Measurements from ENCODE around the gene TNS1.

The TNS1 gene

DNA sequence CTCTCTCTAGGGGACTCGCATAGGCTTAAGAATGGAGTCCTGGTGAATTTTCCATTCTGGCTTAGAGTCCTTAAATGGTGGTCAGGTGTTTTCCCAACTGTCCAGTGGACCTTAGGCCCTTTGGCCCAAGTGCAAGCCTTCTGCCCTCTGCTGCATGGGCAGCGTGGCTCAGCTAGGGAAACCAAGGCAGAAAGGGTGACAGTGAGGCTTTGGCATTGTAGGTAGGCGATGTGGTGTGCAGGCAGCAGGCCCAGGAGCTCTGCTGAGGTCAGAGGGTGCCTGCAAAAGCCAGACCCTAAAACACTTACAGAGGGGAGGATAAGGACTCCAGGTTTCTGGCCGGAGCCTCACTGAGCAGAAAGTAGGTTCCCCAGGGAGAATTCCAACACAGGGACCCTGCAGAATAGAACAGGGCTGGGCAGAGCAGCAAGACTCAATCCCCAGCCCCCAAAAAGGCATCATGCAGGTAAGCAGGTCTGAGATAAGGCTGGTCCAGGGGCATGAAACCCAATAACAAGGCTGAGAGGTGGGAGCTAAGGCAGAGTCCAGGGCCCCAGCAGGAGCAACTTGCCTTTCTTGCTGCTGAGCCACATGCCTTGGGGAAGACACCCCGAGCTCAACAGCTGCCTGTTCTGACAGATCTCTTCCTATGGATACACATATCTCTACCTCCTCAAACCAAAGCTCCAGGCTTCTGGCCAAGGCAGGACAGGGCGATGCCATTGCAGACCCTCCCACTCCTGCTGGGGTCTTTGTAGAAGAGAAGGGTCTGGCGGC is 199.7 kb downstream of the TNS1 start:
- Histone ChIP-seq H3K27me3 (ENCODE audit: control insufficient read depth, insufficient read depth, low read length) (no peaks in the 10 kb centered on the region), H3K9ac (ENCODE audit: low read depth, low read length) (no peak overlapping the region), H3K4me1 (ENCODE audit: control insufficient read depth, insufficient read depth, low read length) (no peaks in the 10 kb centered on the region), H3K4me3 (ENCODE audit: low read depth, low read length) (no peak overlapping the region), H3K9me3 (ENCODE audit: control insufficient read depth, insufficient read depth, low read length) (no peaks in the 10 kb centered on the region), H3K36me3 (ENCODE audit: control insufficient read depth, insufficient read depth, low read length) (no peaks in the 10 kb centered on the region)

GRCh38 chr2:217802266-217802665 is 200.5 kb downstream of the TNS1 start:
- Histone ChIP-seq H3K9me3 (ENCODE audit: control insufficient read depth, insufficient read depth, low read length) (no peaks in the 10 kb centered on the region), H3K9ac (ENCODE audit: low read depth, low read length) (no peak overlapping the region), H3K36me3 (ENCODE audit: control insufficient read depth, insufficient read depth, low read length) (no peaks in the 10 kb centered on the region), H3K4me3 (ENCODE audit: low read depth, low read length) (no peak overlapping the region), H3K4me1 (ENCODE audit: control insufficient read depth, insufficient read depth, low read length) (no peaks in the 10 kb centered on the region), H3K27me3 (ENCODE audit: control insufficient read depth, insufficient read depth, low read length) (no peaks in the 10 kb centered on the region)

- Histone ChIP-seq H3K36me3 (ENCODE audit: control insufficient read depth, insufficient read depth, low read length) (no peaks in the 10 kb centered on the region), H3K4me3 (ENCODE audit: low read depth, low read length) (no peak overlapping the region), H3K9ac (ENCODE audit: low read depth, low read length) (no peak overlapping the region), H3K4me1 (ENCODE audit: control insufficient read depth, insufficient read depth, low read length) (no peaks in the 10 kb centered on the region), H3K9me3 (ENCODE audit: control insufficient read depth, insufficient read depth, low read length) (no peaks in the 10 kb centered on the region), H3K27me3 (ENCODE audit: control insufficient read depth, insufficient read depth, low read length) (no peaks in the 10 kb centered on the region)
Measured at GRCh38 chr2:217801711-217802110, 201.1 kb downstream of the TNS1 start.

DNA sequence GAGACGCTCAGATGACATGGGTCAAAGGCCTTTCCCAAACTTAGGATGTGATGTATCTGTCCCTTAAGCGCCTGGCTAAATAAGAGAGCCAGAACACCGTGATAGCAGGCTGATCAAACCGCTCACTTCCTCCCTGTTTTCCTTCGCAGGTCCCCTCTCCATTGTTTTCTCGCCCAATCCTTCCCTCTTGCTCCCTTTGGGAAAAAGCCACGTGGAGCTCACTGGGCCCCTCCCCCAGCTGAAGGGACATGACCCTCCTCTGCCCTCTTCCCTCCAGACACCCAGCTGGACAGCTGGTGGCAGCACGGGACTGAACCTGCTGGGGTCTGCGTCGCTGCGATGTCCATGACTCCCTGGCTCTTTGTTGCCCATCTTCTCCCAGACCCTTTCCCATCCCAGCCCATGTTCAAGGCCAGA is 201.7 kb downstream of the TNS1 start:
- Histone ChIP-seq H3K9ac (ENCODE audit: low read depth, low read length) (no peak overlapping the region), H3K4me3 (ENCODE audit: low read depth, low read length) (no peak overlapping the region), H3K27me3 (ENCODE audit: control insufficient read depth, insufficient read depth, low read length) (no peaks in the 10 kb centered on the region), H3K36me3 (ENCODE audit: control insufficient read depth, insufficient read depth, low read length) (no peaks in the 10 kb centered on the region), H3K4me1 (ENCODE audit: control insufficient read depth, insufficient read depth, low read length) (no peaks in the 10 kb centered on the region), H3K9me3 (ENCODE audit: control insufficient read depth, insufficient read depth, low read length) (no peaks in the 10 kb centered on the region)

DNA sequence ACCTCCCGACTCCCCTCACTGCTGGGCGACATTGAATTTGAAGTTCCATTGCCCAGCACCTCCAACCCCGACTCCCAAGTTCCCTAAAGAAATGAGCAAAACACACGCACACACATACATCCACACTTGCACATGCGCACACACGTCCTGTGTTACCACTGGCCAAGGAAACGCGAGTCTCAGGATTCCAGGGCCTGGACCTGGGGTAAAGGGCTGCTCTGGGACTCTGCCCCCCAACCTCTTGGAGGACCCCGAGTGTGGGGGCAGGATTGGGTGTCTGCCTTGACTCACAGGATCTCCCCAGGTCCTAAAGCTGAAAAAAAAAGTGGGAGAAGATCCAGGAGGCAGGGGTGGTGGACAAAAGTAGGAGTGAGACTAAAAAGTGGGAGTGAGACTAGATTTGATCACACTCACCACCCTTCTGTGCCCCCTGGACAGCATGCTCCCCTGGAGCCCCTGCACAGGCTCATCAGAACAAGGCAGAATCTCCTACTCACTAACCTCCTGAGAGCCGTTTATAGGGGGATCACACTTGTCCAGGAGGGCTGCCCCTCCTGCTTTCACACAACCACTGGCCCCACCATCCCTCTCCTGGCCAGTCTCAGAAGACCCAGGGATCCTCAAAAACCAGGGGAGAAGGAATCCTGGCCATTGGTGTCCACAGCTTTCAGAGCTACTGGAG is 202.2 kb downstream of the TNS1 start:
- no peak overlapping the region for H3K9ac ChIP-seq (ENCODE audit: low read depth, low read length)
- no peaks in the 10 kb centered on the region for H3K36me3 ChIP-seq (ENCODE audit: control insufficient read depth, insufficient read depth, low read length)
- no peak overlapping the region for H3K4me3 ChIP-seq (ENCODE audit: low read depth, low read length)
- H3K4me1 ChIP-seq (ENCODE audit: control insufficient read depth, insufficient read depth, low read length) = no peaks in the 10 kb centered on the region
- no peaks in the 10 kb centered on the region for H3K9me3 ChIP-seq (ENCODE audit: control insufficient read depth, insufficient read depth, low read length)
- no peaks in the 10 kb centered on the region for H3K27me3 ChIP-seq (ENCODE audit: control insufficient read depth, insufficient read depth, low read length)

- Histone ChIP-seq H3K36me3 (ENCODE audit: control insufficient read depth, insufficient read depth, low read length) (no peaks in the 10 kb centered on the region), H3K9me3 (ENCODE audit: control insufficient read depth, insufficient read depth, low read length) (no peaks in the 10 kb centered on the region), H3K4me3 (ENCODE audit: low read depth, low read length) (no peak overlapping the region), H3K9ac (ENCODE audit: low read depth, low read length) (no peak overlapping the region), H3K27me3 (ENCODE audit: control insufficient read depth, insufficient read depth, low read length) (no peaks in the 10 kb centered on the region), H3K4me1 (ENCODE audit: control insufficient read depth, insufficient read depth, low read length) (no peaks in the 10 kb centered on the region)
Measured at GRCh38 chr2:217799563-217800432, 203.0 kb downstream of the TNS1 start.

DNA sequence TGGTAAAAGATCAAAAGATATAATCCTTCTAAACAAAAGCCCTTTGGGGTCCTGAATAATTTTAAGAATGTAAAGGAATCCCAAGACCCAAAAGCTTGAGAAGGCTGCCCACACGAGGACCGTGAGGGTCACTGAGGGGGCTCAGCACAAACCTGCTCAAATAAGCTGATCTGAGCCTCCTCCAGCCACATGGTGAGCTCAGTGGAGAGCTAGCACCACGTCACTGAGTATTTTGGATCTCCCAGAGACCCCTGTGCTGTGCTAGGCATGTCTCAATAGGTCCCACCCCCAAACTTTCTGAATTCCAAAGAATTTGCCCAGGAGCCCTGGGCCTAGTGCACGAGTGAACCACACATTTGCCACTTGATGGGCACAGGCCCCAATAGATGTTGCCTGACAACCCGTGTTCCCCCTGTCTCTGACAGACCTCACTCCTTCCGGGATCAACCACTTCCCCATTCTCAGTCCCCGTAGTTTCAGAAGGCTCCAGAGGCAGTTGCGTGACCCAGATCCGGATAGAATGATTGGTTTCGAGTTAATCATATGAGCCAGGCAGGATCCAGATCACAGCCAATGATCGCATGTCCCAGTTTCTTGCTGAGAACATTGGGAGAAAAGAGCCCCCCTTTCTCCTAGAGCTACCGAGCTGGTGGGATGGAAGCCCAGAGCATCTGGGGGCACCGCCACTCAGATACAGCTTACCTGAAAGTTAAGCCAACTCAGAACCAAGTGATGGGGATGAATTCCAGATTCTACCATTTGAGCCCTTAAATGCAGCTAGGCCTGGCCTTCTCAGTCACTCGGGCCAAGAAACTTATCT is 203.8 kb downstream of the TNS1 start:
- Histone ChIP-seq H3K4me1 (ENCODE audit: control insufficient read depth, insufficient read depth, low read length) (no peaks in the 10 kb centered on the region), H3K27me3 (ENCODE audit: control insufficient read depth, insufficient read depth, low read length) (no peaks in the 10 kb centered on the region), H3K4me3 (ENCODE audit: low read depth, low read length) (no peak overlapping the region), H3K9ac (ENCODE audit: low read depth, low read length) (no peak overlapping the region), H3K9me3 (ENCODE audit: control insufficient read depth, insufficient read depth, low read length) (no peaks in the 10 kb centered on the region), H3K36me3 (ENCODE audit: control insufficient read depth, insufficient read depth, low read length) (no peaks in the 10 kb centered on the region)

DNA sequence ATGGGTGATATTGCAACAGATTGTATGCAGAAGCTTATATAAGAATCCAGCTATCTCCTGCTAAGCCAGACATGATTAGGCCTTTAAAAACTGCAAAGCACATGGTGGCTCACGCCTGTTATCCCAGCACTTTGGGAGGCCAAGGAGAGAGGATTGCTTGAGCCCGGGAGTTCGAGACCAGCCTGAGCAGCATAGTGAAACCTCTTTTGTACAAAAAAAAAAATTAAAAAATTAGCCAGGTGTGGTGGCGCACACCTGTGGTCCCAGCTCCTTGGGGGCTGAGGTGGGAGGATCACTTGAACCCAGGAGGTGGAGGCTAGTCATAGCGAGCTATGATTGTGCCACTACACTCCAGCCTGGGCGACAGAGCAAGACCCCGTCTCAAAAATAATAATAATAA is 204.6 kb downstream of the TNS1 start:
- no peak overlapping the region for H3K4me3 ChIP-seq (ENCODE audit: low read depth, low read length)
- H3K36me3 ChIP-seq (ENCODE audit: control insufficient read depth, insufficient read depth, low read length) = no peaks in the 10 kb centered on the region

GRCh38 chr2:217797661-217798069 is 205.1 kb downstream of the TNS1 start:
- Histone ChIP-seq H3K4me1 (ENCODE audit: control insufficient read depth, insufficient read depth, low read length) (no peaks in the 10 kb centered on the region), H3K9ac (ENCODE audit: low read depth, low read length) (no peak overlapping the region), H3K27me3 (ENCODE audit: control insufficient read depth, insufficient read depth, low read length) (no peaks in the 10 kb centered on the region), H3K9me3 (ENCODE audit: control insufficient read depth, insufficient read depth, low read length) (no peaks in the 10 kb centered on the region), H3K36me3 (ENCODE audit: control insufficient read depth, insufficient read depth, low read length) (no peaks in the 10 kb centered on the region), H3K4me3 (ENCODE audit: low read depth, low read length) (no peak overlapping the region)

More for the DNA sequence above, 204.6 kb downstream of the TNS1 start:
- Histone ChIP-seq H3K9ac (ENCODE audit: low read depth, low read length) (no peak overlapping the region), H3K4me1 (ENCODE audit: control insufficient read depth, insufficient read depth, low read length) (no peaks in the 10 kb centered on the region), H3K9me3 (ENCODE audit: control insufficient read depth, insufficient read depth, low read length) (no peaks in the 10 kb centered on the region), H3K27me3 (ENCODE audit: control insufficient read depth, insufficient read depth, low read length) (no peaks in the 10 kb centered on the region)

GRCh38 chr2:217797165-217797564 is 205.6 kb downstream of the TNS1 start:
- H3K27me3 ChIP-seq (ENCODE audit: control insufficient read depth, insufficient read depth, low read length) = no peaks in the 10 kb centered on the region
- H3K4me1 ChIP-seq (ENCODE audit: control insufficient read depth, insufficient read depth, low read length) = no peaks in the 10 kb centered on the region
- H3K36me3 ChIP-seq (ENCODE audit: control insufficient read depth, insufficient read depth, low read length) = no peaks in the 10 kb centered on the region
- no peak overlapping the region for H3K4me3 ChIP-seq (ENCODE audit: low read depth, low read length)
- H3K9me3 ChIP-seq (ENCODE audit: control insufficient read depth, insufficient read depth, low read length) = no peaks in the 10 kb centered on the region
- no peak overlapping the region for H3K9ac ChIP-seq (ENCODE audit: low read depth, low read length)

Data from iPS-15b (cell line).